Inferior parietal cortex (tissue), 1 donor: ENCODE measurements around the gene TSHZ2.

ENCODE experiments used
- DNase-seq: peaks from one replicate; pipeline ENCODE4 v3.0.0-alpha.2; 2016; ENCODE audit errors: extremely low spot score

Gene TSHZ2

GRCh38 chr20:53381568-53382262, 409.6 kb downstream of the TSHZ2 start:
- DNase-seq, result no peak

- no peak for DNase-seq
These were observed 410.2 kb downstream of the TSHZ2 start for GRCh38 chr20:53382263-53382844.

GRCh38 chr20:53383916-53384315, 411.8 kb downstream of the TSHZ2 start:
- no peak for DNase-seq

- DNase-seq, result no peak
These were observed 412.2 kb downstream of the TSHZ2 start for GRCh38 chr20:53384392-53384791.

- no peak for DNase-seq
These were observed 414.0 kb downstream of the TSHZ2 start for GRCh38 chr20:53385941-53386767.

- no peak for DNase-seq
These were observed 416.0 kb downstream of the TSHZ2 start for GRCh38 chr20:53387983-53388675.

- DNase-seq, result no peak
These were observed 417.6 kb downstream of the TSHZ2 start for GRCh38 chr20:53389516-53390300.

- DNase-seq, result no peak
These were observed 418.6 kb downstream of the TSHZ2 start for GRCh38 chr20:53390770-53391169.

GRCh38 chr20:53394433-53394832, 422.3 kb downstream of the TSHZ2 start:
- no peak for DNase-seq

- DNase-seq, result no peak
These were observed 423.2 kb downstream of the TSHZ2 start for GRCh38 chr20:53395188-53395923.

- DNase-seq, result no peak
These were observed 426.9 kb downstream of the TSHZ2 start for GRCh38 chr20:53399083-53399482.

GRCh38 chr20:53399592-53400335, 427.6 kb downstream of the TSHZ2 start:
- DNase-seq, result no peak

GRCh38 chr20:53402233-53403005, 430.3 kb downstream of the TSHZ2 start:
- DNase-seq, result no peak

GRCh38 chr20:53403029-53403428, 430.9 kb downstream of the TSHZ2 start:
- no peak for DNase-seq

- DNase-seq, result no peak
These were observed 433.0 kb downstream of the TSHZ2 start for GRCh38 chr20:53405139-53405538.

- no peak for DNase-seq
These were observed 434.4 kb downstream of the TSHZ2 start for GRCh38 chr20:53406580-53406979.

GRCh38 chr20:53408691-53409446, 436.7 kb downstream of the TSHZ2 start:
- DNase-seq, result no peak

GRCh38 chr20:53409447-53409717, 437.2 kb downstream of the TSHZ2 start:
- no peak for DNase-seq

- no peak for DNase-seq
These were observed 439.0 kb downstream of the TSHZ2 start for GRCh38 chr20:53411129-53411528.
